HL-60/S4 (cell line): ENCODE measurements around the gene GNG12.
"Not testable (repeated sequence)": the region's sequence is repeated elsewhere in the genome, so short reads cannot be mapped to it uniquely, and the experiment has no call there.

Experiments
- in situ Hi-C: fragments of 300-500 bp; cut with MboI; formaldehyde crosslinking; loops from 2 replicates; pipeline ENCODE4 v1.14.3; 2022; ENCODE audit warnings: low sequenced_read_pairs

The GNG12 gene

GRCh38 chr1:67735806-67736627 is 97.2 kb downstream of the GNG12 start:
- in situ Hi-C loops = no loop called here

- in situ Hi-C loops = no loop called here
These were observed 98.1 kb downstream of the GNG12 start for GRCh38 chr1:67735206-67735605.

DNA sequence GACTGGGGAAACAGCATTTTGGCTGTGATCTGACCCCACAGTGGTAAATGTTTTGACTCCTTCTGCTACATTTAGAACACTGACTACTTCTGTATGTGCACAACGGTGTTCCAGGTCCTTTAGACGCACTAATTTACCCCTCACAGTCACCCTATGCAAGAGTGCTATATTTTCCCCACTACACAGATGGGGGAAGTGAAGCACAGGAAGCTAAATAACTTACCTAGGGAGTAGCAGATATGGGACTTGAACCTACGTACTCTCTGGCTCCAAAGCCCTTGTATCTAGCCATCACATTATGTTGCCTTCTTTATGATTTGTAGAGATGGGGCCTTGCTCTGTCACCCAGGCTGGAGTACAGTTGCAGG is 99.0 kb downstream of the GNG12 start:
- in situ Hi-C loops = no loop called here

DNA sequence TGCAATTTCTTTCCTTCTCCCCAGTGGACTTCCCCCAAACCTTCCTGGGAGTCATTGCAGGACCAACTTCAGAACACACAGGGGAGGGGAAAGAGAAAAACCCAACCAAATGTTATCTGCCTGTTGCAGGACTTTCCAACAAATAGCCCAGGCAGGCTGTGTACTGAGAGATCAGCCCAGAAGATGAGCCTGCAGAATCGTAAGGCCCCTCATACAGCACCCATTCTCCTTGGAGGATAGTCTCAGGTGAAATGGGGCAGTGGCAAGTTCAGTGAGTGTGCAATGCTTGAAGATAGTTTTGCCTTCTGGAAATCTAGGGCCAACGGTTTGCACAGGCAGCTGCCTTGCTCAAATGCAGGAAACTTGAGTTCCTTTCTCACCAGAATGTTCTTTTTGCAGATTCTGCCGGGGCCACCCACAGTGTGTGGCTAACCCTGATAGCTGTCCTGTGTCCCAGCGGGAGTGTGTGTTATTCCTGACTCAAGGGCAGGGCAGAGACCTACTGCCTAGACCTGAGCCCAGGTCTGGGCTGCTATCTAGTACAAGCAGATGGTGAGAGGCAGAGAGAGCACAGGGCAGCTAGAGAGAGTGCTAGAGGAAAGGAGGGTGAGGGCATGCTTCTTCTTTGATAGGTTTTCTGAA is 99.5 kb downstream of the GNG12 start:
- in situ Hi-C loops = no loop called here

- in situ Hi-C loops = no loop called here
These were observed 100.5 kb downstream of the GNG12 start for GRCh38 chr1:67732750-67733151.

DNA sequence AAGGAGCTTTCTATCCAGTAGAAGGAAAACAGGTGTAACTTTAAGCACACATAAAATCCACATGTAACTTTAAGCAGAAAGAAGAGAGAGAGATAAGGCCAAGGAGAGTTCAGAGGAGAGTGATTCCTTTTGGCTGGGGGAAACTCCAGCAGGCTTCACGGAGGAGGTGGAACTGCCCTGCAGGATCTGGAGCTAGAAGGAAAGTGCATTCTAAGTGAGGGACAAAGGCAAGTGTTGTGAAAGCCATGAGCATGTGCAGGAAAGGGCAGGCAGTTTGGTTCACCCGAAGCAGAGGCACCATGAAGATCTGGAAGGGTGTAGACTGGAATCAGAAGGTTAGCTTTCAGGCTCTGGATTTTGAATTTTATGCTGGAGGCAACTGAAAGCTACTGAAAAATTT is 101.9 kb downstream of the GNG12 start:
- in situ Hi-C loops = no loop called here

GRCh38 chr1:67730312-67730711 is 103.0 kb downstream of the GNG12 start:
- in situ Hi-C loops = not testable (repeated sequence)

GRCh38 chr1:67729872-67730271 is 103.4 kb downstream of the GNG12 start:
- in situ Hi-C loops = no loop called here

DNA sequence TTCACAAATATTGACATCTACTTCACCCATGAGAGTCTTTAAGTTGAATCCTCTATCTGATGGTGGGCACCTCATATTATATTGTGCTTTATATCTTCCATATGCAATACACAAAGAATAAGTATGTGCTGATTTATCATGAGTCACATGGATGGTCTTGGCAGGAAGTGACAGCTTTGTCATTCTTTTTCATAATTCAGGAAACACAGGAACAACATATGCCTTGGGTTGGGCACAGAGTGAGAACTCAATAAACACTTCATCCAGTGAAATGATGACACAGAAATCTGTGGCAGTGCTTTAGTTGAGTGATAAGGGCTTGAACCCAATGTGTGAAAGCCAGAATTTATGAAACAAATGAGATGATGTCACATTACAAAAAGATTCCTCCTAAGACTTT is 107.0 kb downstream of the GNG12 start:
- in situ Hi-C loops = no loop called here

GRCh38 chr1:67724928-67725560 is 108.2 kb downstream of the GNG12 start:
- in situ Hi-C loops = no loop called here

GRCh38 chr1:67723620-67724019 is 109.6 kb downstream of the GNG12 start:
- in situ Hi-C loops = no loop called here

DNA sequence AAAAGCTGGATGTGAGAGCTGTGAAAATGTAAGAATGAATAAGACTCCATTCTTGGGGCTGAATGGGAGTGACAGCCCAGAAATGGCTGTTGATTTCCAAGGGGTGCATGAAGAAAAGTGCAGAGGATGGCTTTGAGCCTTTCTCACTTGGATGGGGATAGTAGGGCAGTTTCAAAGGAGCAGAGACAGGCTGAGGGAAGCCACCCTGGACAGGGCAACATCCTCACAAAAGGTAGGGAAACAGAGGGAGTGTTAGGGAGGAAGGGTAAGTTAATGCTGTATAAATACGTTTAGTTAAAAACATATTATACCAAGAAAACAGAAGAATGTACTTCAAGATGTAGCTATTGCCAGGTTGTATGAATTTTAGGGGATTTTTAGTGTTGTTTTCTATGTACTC is 110.1 kb downstream of the GNG12 start:
- in situ Hi-C loops = no loop called here

GRCh38 chr1:67722292-67722944 is 110.8 kb downstream of the GNG12 start:
- in situ Hi-C loops = no loop called here

DNA sequence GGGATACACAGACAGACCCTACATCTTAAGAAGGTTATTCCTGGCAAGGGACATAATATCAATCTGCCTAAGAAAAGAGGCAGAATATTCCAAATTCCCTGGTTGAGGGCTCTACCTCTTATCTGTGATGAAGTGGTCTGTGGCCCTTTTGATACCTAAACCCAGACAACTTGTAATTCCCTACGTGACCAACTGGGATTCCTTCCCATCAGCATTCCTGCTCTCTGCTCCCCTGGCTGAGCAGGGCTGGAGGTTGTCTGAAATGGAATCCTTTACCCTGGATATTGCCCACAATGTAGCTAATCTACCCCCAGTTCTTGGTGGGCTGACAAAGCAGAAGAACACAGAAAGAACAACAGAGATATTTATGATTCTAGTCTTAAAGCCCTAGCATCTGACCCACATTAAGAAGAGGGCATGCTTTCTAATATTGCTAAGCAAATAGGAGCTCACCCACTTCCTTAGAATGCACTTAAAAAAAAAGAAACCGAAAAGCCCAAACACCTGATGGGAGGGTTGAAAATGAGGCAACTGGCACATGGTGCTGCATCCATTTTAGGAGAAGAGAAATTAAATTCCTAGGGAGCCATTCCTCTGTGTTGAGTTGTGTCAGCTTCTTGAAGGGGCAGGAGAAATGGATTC is 111.5 kb downstream of the GNG12 start:
- in situ Hi-C loops = no loop called here

DNA sequence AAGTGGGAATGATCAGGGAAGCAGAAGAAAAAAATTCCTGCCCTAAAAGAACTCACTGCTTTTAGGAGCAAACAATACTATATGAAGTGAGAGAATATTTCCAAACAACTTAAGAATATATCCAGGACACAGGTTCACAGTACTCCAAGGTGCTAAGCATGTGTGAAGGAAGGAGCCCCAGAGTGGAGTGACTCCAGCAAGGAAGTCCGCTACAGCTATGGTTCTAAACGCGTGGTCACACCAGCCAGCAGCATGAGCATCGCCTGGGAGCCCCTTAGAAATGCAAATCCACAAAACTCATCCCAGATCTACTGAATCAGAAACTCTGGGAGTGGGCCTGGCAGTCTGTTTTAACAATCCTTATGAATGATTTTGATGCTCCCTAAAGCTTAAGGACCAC is 112.2 kb downstream of the GNG12 start:
- in situ Hi-C loops = no loop called here

DNA sequence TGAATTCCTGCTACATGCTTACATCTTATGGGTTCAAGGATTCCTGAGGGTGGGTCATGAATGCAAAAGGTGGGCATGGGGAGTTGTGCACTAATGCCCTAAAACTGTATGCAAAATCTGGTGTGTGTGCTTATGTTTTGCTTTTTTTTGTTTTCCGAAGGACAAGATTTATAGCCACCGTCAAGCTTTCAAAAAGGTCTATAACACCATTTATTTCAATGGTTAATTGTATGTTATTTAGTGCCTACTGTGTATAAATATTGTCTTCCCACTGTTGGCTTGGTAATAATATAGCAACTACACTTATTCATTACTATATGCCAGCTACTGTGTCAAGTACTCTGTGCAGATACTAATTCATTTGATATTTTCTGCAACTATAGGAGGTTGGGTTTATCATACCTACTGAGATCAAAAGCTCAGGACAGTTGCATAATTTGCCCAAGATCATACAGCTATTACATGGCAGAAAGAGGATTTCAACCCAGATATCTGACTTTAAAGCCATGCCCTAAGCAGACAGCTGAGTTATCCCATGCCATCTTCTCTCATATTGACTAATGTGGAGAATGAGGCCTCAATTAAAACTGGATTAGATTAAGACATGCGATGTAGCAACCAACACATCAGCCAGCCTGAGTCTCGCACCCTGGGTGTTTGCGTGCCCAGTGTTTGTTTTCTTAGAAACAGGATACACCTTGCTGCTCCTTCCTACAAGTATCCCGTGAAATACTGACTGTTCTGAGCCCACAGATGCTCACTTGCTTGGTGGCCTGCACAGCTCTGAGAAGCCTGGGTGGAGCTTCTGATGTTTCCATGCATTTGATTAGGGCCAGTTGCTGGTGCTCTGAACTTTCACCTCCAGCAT is 113.7 kb downstream of the GNG12 start:
- in situ Hi-C loops = no loop called here

GRCh38 chr1:67717876-67718275 is 115.4 kb downstream of the GNG12 start:
- in situ Hi-C loops = no loop called here

- in situ Hi-C loops = no loop called here
These were observed 116.5 kb downstream of the GNG12 start for GRCh38 chr1:67716800-67717199.

- in situ Hi-C loops = no loop called here
These were observed 117.4 kb downstream of the GNG12 start for GRCh38 chr1:67715819-67716218.
